Keratinocyte (primary cell): ENCODE results near the gene MOV10L1. TPM values are rescaled to one million over a fixed set of nuclear protein-coding genes. Genes with fewer than 3 reads are reported as not detected.
A peak's percentile ranks its signal among the peaks of the same experiment; 100 is the strongest.

Experiments used
- DNase-seq: peaks from one replicate; pipeline ENCODE4 v3.0.0-alpha.2; 2011; ENCODE audit warnings: low read depth, missing footprints, low spot score
- FAIRE-seq: peaks from 2 replicates; lab custom pipeline; 2011; peaks lifted over from hg19 to GRCh38; lab: Jason Lieb, UNC
- H2AFZ ChIP-seq: 2 replicates; pipeline ENCODE4 v1.6.0; 2012; ENCODE audit warnings: low read length, control low read depth, inconsistent platforms; ENCODE audit not compliant: control insufficient read depth
- H3K27ac ChIP-seq: 2 replicates; pipeline ENCODE4 v1.5.1; 2011; ENCODE audit warnings: low read length; ENCODE audit not compliant: control insufficient read depth, insufficient read depth
- H3K27me3 ChIP-seq: 3 replicates; pipeline ENCODE4 v1.6.0; 2011; ENCODE audit warnings: low read length; ENCODE audit not compliant: control insufficient read depth, insufficient read depth; ENCODE audit errors: extremely low read depth
- H3K36me3 ChIP-seq, 2 experiments: 2 replicates in 1 of 2; 3 replicates in 1 of 2; pipeline ENCODE4 v1.5.1; 2011; ENCODE audit warnings: low read length in 2 of 2, mild to moderate bottlenecking in 1 of 2; ENCODE audit not compliant: control insufficient read depth in 2 of 2, insufficient read depth in 2 of 2; ENCODE audit errors: extremely low read depth in 1 of 2
- H3K4me1 ChIP-seq: 3 replicates; pipeline ENCODE4 v1.5.1; 2011; ENCODE audit warnings: low read length; ENCODE audit not compliant: control insufficient read depth, insufficient read depth; ENCODE audit errors: extremely low read depth
- H3K4me2 ChIP-seq: 3 replicates; pipeline ENCODE4 v1.6.0; 2011; ENCODE audit warnings: low read depth, low read length; ENCODE audit not compliant: control insufficient read depth, insufficient read depth; ENCODE audit errors: extremely low read depth
- H3K4me3 ChIP-seq, 3 experiments: fragments of 200-600 bp in 1 of 3; sonication (generic) in 1 of 3; 2 replicates in 2 of 3; 3 replicates in 1 of 3; pipeline ENCODE4 v1.5.1; 2011 to 2016; ENCODE audit warnings: low read length in 3 of 3, mild to moderate bottlenecking in 3 of 3, control low read depth in 2 of 3, inconsistent platforms in 1 of 3, low read depth in 1 of 3, mixed read lengths in 1 of 3, mixed run types in 1 of 3, moderate library complexity in 1 of 3; ENCODE audit not compliant: control insufficient read depth in 2 of 3, insufficient read depth in 2 of 3; ENCODE audit errors: extremely low read depth in 1 of 3
- H3K79me2 ChIP-seq: 2 replicates; pipeline ENCODE4 v1.6.0; 2012; ENCODE audit warnings: low read length; ENCODE audit not compliant: control insufficient read depth, insufficient read depth
- H3K9ac ChIP-seq: 3 replicates; pipeline ENCODE4 v1.6.0; 2011; ENCODE audit warnings: low read length; ENCODE audit not compliant: control insufficient read depth, insufficient read depth; ENCODE audit errors: extremely low read depth
- H3K9me1 ChIP-seq: 3 replicates; pipeline ENCODE4 v1.6.0; 2011; ENCODE audit warnings: low read length; ENCODE audit not compliant: control insufficient read depth, insufficient read depth; ENCODE audit errors: extremely low read depth
- H3K9me3 ChIP-seq: 2 replicates; pipeline ENCODE4 v1.5.1; 2012; ENCODE audit warnings: low read depth, low read length; ENCODE audit not compliant: control insufficient read depth
- H4K20me1 ChIP-seq: 3 replicates; pipeline ENCODE4 v1.6.0; 2011; ENCODE audit warnings: low read length; ENCODE audit not compliant: control insufficient read depth, insufficient read depth; ENCODE audit errors: extremely low read depth
- CTCF ChIP-seq, 3 experiments: IDR thresholded peaks in 1 of 3; conservative IDR thresholded peaks in 1 of 3; optimal IDR thresholded peaks in 1 of 3; 2 replicates in 2 of 3; 3 replicates in 1 of 3; pipeline versions ENCODE3 to v1.5.1; 2011; ENCODE audit warnings: low read length in 3 of 3, mild to moderate bottlenecking in 3 of 3, moderate library complexity in 2 of 3, control low read depth in 1 of 3, inconsistent platforms in 1 of 3; ENCODE audit not compliant: insufficient read depth in 2 of 3; ENCODE audit errors: extremely low read depth in 1 of 3
- EZH2 ChIP-seq: IDR thresholded peaks from one replicate; pipeline ENCODE4 v1.6.1; 2012; ENCODE audit warnings: inconsistent platforms, mild to moderate bottlenecking, low read length, moderate library complexity
- dilution Hi-C: fragments of 300-500 bp; cut with MboI; formaldehyde crosslinking; loops from one replicate; pipeline ENCODE4 v1.7.0; 2020; ENCODE audit warnings: low sequenced_read_pairs; ENCODE audit not compliant: extremely low pct_ligation_motif_present
- polyA plus RNA-seq, 5 experiments: library from polyadenylated mRNA; depleted of rRNA in 3 of 5; stranded (reverse) in 3 of 5; stranded (forward) in 1 of 5; unstranded in 1 of 5; fragments of >200 nt; gene quantifications; 1 replicate in 1 of 5; 2 replicates in 3 of 5; 3 replicates in 1 of 5; pipeline versions ENCODE4 v1.2.1 to v1.2.3, GENCODE V29; 2011 to 2012; ENCODE audit warnings: missing spikeins in 2 of 5, low read depth in 1 of 5, low replicate concordance in 1 of 5

Gene MOV10L1
- polyA plus RNA-seq, 1 donor (not counting 4 experiments of a cell fraction or from before 2014, with no cell fraction given): not detected

- Histone ChIP-seq H3K36me3 (peaks cover 12 to 28% of the 10 kb centered on the region in 2 experiments), H3K4me2 (peak overlapping the region; percentile 85), H3K9me1 (peaks cover 2% of the 10 kb centered on the region), H3K4me1 (peaks cover 11% of the 10 kb centered on the region), H3K9ac (peak overlapping the region; percentile 75), H3K27ac (peak overlapping the region; percentile 40), H3K9me3 (no peaks in the 10 kb centered on the region), H2AFZ (no peak overlapping the region), H3K4me3 (peak overlapping the region; percentile 54 to 87 (median 75)), H4K20me1 (no peaks in the 10 kb centered on the region), H3K27me3 (no peaks in the 10 kb centered on the region), H3K79me2 (peaks cover 17% of the 10 kb centered on the region)
- dilution Hi-C loops: no loop called here
- FAIRE-seq: no peak
- TF ChIP-seq CTCF (optimal IDR thresholded peaks at IDR 0.05 in 1 of 3, IDR thresholded peaks at IDR 0.05 in 1 of 3, conservative IDR thresholded peaks at IDR 0.05 in 1 of 3; ENCODE audit: extremely low read depth in 1 of 3, insufficient read depth in 2 of 3, low read length in 3 of 3): no peak
- no peak for TF ChIP-seq EZH2
- DNase-seq: no peak
Observed at GRCh38 chr22:50201191-50202129, 111.7 kb downstream of the MOV10L1 start.

- Histone ChIP-seq H3K27ac (peak overlapping the region; percentile 40), H3K27me3 (no peaks in the 10 kb centered on the region), H3K9me1 (peaks cover 2% of the 10 kb centered on the region), H3K9me3 (no peaks in the 10 kb centered on the region), H2AFZ (no peak overlapping the region), H3K9ac (peak overlapping the region; percentile 75), H3K4me3 (peak overlapping the region; percentile 54 to 87 (median 75)), H3K79me2 (peaks cover 17% of the 10 kb centered on the region), H4K20me1 (no peaks in the 10 kb centered on the region), H3K4me2 (peak overlapping the region; percentile 85), H3K4me1 (peaks cover 11% of the 10 kb centered on the region), H3K36me3 (peaks cover 12 to 22% of the 10 kb centered on the region in 2 experiments)
- no peak for TF ChIP-seq EZH2
- TF ChIP-seq CTCF (optimal IDR thresholded peaks at IDR 0.05 in 1 of 3, IDR thresholded peaks at IDR 0.05 in 1 of 3, conservative IDR thresholded peaks at IDR 0.05 in 1 of 3; ENCODE audit: extremely low read depth in 1 of 3, insufficient read depth in 2 of 3, low read length in 3 of 3): no peak
- DNase-seq: no peak
- dilution Hi-C loops: no loop called here
- FAIRE-seq: no peak
Observed at GRCh38 chr22:50202130-50202666, 112.4 kb downstream of the MOV10L1 start.
